Loucy (cell line): Measurements from ENCODE around the gene PRKAR1A.

Experiments used
- EZH2phosphoT487 ChIP-seq: fragments of 200-600 bp; IDR thresholded peaks from 2 replicates; pipeline ENCODE4 v1.6.1; 2018; ENCODE audit warnings: antibody characterized with exemption, mild to moderate bottlenecking, moderate library complexity, borderline replicate concordance
- TF ChIP-seq, protein P1 (sequence below): fragments of 200-600 bp; sonication (generic); conservative IDR thresholded peaks from 2 replicates; pipeline ENCODE4 v1.5.1; 2014; ENCODE audit warnings: mild to moderate bottlenecking, antibody characterized with exemption, low read length

DNA sequence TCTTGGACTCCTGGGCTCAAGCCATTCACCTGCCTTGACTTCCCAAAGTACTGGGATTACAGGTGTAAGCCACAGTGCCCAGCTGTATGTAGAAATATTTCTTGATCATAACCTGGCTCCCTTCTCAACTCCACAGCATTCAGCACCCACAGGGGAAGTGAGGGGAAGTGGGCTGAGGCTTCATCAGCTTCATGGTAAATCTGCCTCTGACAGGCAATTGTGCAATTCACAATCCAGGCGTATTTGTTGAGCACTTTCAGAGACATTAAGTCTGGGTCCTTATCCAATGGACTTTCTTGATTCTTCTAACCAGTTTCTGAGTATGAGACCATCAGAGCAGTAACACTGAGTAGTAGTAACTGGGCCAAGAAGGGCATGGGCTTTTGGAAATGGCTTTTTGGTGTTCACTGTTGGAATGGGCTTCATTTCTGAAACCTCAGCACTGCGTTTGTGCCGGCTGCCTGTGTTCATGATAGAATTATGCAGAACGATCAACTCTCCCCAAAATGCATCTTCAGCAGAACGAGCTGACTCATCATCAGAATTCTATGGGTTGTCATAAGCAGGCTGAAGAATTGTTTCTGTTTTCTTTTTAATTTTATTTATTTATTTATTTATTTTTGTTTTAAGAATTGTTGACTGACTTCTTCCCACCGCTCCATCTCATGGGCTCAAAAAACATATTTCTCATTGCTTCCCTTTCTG is 60.1 kb downstream of the PRKAR1A start:
- TF ChIP-seq EZH2phosphoT487: no peak
- TF ChIP-seq, protein P1, sequence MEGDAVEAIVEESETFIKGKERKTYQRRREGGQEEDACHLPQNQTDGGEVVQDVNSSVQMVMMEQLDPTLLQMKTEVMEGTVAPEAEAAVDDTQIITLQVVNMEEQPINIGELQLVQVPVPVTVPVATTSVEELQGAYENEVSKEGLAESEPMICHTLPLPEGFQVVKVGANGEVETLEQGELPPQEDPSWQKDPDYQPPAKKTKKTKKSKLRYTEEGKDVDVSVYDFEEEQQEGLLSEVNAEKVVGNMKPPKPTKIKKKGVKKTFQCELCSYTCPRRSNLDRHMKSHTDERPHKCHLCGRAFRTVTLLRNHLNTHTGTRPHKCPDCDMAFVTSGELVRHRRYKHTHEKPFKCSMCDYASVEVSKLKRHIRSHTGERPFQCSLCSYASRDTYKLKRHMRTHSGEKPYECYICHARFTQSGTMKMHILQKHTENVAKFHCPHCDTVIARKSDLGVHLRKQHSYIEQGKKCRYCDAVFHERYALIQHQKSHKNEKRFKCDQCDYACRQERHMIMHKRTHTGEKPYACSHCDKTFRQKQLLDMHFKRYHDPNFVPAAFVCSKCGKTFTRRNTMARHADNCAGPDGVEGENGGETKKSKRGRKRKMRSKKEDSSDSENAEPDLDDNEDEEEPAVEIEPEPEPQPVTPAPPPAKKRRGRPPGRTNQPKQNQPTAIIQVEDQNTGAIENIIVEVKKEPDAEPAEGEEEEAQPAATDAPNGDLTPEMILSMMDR: no peak
